ENCODE data around the gene OPRL1.

GRCh38 chr20:64114356-64114971 lies 34.6 kb downstream of the OPRL1 start:
- no peak for TF ChIP-seq CTCF (conservative IDR thresholded peaks at IDR 0.05 in 1 of 2, IDR thresholded peaks at IDR 0.05 in 1 of 2; ENCODE audit: low read depth in 1 of 2, low read length in 2 of 2)
- TF ChIP-seq EZH2 (IDR thresholded peaks at IDR 0.05; ENCODE audit: low read length, missing control alignments) = no peak
